Tibial nerve (tissue), 4 donors: Measurements from ENCODE around the gene BARHL1.

Experiments
- CTCF ChIP-seq, 5 experiments: fragments of 200-600 bp in 3 of 5; fragments of 450-650 bp in 2 of 5; sonication (generic) in 3 of 5; IDR thresholded peaks; one replicate each; pipeline ENCODE4 v1.5.1; 2016 to 2019; ENCODE audit warnings: antibody characterized with exemption in 5 of 5, mild to moderate bottlenecking in 3 of 5, moderate library complexity in 2 of 5
- EP300 ChIP-seq, 2 donors: sonication (generic); formaldehyde crosslinking; IDR thresholded peaks; one replicate each; pipeline ENCODE4 v1.6.1; 2017; ENCODE audit warnings: antibody characterized with exemption in 2 of 2, mild to moderate bottlenecking in 1 of 2
- POLR2A ChIP-seq, 2 donors: fragments of 450-650 bp; IDR thresholded peaks; one replicate each; pipeline ENCODE4 v1.6.1; 2017; ENCODE audit warnings: antibody characterized with exemption in 2 of 2, mild to moderate bottlenecking in 2 of 2, moderate library complexity in 2 of 2

DNA sequence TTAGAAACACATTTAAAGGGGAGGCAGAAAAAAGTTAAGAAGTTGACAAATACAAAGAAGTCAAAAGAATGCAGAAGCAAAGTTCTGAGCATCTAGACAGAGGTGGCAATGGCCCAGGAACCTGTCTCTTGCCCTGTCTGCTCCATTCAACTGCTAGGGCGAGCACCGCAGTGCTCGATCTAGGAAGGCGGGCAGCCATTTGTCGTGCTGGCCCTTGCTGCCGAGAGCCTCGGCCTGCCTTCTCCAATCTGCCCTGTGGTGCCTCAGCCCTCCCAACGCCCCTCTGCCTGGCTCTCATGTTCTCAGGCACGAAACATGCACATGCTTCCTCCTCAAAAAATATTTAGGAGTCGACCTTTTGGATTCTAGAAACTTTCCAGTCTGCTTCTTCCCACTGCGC is 45.2 kb downstream of the BARHL1 start:
- no peak for TF ChIP-seq CTCF (IDR thresholded peaks at IDR 0.05)
- no peak for TF ChIP-seq EP300 (IDR thresholded peaks at IDR 0.05)
- TF ChIP-seq POLR2A (IDR thresholded peaks at IDR 0.05) = no peak
